Progenitor cell of endocrine pancreas (in vitro differentiated cells): ENCODE measurements around the gene RERE. TPM values are rescaled to one million over a fixed set of nuclear protein-coding genes. Genes with fewer than 3 reads are reported as not detected.

Source experiments
- DNase-seq: peaks from one replicate; pipeline ENCODE4 v3.0.0; 2021; ENCODE audit warnings: low spot score; ENCODE audit not compliant: unreplicated experiment
- H3K27ac Mint-ChIP-seq: 2 replicates; pipeline ENCODE4 v1.8.0; 2021; ENCODE audit warnings: mild to moderate bottlenecking, moderate library complexity, mixed read lengths
- H3K27me3 Mint-ChIP-seq: 2 replicates; pipeline ENCODE4 v1.8.0; 2021; ENCODE audit warnings: mixed read lengths
- H3K36me3 Mint-ChIP-seq: 2 replicates; pipeline ENCODE4 v1.8.0; 2022; ENCODE audit warnings: mixed read lengths; ENCODE audit not compliant: insufficient read depth
- H3K4me1 Mint-ChIP-seq: 2 replicates; pipeline ENCODE4 v1.8.0; 2021; ENCODE audit warnings: low read depth, mixed read lengths
- H3K4me3 Mint-ChIP-seq: 2 replicates; pipeline ENCODE4 v1.8.0; 2021; ENCODE audit warnings: low read depth, mild to moderate bottlenecking, moderate library complexity, mixed read lengths
- H3K9me3 Mint-ChIP-seq: 2 replicates; pipeline ENCODE4 v1.8.0; 2021; ENCODE audit warnings: low read depth, mixed read lengths
- total RNA-seq: library from RNA; stranded (reverse); gene quantifications from 2 replicates; pipeline ENCODE4 v1.2.1, GENCODE V29; 2021
- TF ChIP-seq, protein P1 (sequence below): fragments of 200-600 bp; sonication (generic); IDR thresholded peaks from one replicate; pipeline ENCODE4 v1.5.0; 2021; ENCODE audit warnings: antibody characterized with exemption, mild to moderate bottlenecking; ENCODE audit not compliant: unreplicated experiment

The RERE gene
- total RNA-seq, 1 donor from 2014 or later, result 329 TPM

DNA sequence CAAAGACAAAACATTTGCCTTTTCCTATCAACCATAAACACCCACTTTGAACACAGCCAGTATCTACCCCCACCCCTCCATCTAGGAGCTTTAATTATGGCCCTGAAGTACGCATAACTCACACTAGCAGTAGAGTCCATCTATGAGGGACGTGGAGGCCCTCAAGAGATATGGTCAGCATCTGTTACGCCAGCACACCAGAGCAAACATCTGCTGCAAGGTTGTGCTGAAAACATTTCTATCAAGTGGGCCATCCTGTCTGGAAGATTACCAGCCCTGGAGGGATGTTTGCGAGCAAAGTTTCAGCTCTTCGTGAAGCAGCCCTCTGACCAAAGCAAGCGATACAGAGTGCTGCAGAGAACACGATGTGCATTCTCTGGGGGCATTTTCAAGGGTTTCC, 424.9 kb downstream of the RERE start:
- TF ChIP-seq, protein P1, sequence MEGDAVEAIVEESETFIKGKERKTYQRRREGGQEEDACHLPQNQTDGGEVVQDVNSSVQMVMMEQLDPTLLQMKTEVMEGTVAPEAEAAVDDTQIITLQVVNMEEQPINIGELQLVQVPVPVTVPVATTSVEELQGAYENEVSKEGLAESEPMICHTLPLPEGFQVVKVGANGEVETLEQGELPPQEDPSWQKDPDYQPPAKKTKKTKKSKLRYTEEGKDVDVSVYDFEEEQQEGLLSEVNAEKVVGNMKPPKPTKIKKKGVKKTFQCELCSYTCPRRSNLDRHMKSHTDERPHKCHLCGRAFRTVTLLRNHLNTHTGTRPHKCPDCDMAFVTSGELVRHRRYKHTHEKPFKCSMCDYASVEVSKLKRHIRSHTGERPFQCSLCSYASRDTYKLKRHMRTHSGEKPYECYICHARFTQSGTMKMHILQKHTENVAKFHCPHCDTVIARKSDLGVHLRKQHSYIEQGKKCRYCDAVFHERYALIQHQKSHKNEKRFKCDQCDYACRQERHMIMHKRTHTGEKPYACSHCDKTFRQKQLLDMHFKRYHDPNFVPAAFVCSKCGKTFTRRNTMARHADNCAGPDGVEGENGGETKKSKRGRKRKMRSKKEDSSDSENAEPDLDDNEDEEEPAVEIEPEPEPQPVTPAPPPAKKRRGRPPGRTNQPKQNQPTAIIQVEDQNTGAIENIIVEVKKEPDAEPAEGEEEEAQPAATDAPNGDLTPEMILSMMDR, result no peak
- Mint-ChIP-seq H3K36me3 (peaks cover 17% of the 10 kb centered on the region), H3K9me3 (no peaks in the 10 kb centered on the region), H3K4me1 (peaks cover 29% of the 10 kb centered on the region), H3K27me3 (no peaks in the 10 kb centered on the region), H3K27ac (peak overlapping the region; percentile 4), H3K4me3 (no peak overlapping the region)
- DNase-seq, result no peak

DNA sequence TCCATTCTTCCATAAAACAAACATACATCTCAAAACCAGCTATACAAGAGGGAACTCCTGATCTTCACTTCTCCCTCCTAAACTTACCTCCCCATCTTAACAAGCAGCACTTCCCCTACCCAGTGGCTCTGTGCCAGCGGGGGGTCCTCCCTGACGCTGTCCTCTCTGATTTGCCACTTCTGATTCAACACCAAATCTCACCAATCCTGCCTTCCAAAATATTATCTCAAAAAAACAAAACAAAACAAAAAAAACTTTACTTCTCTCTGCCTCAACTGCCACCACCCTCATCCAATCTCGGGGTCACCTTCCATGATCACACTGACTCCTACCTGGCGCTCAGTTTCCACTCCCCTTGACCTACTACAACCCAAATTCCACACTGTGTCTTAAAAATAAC, 426.7 kb downstream of the RERE start:
- Mint-ChIP-seq H3K27ac (peak overlapping the region; percentile 80), H3K9me3 (no peaks in the 10 kb centered on the region), H3K27me3 (no peaks in the 10 kb centered on the region), H3K4me1 (peaks cover 25% of the 10 kb centered on the region), H3K36me3 (peaks cover 22% of the 10 kb centered on the region), H3K4me3 (no peak overlapping the region)
- DNase-seq, result no peak
- TF ChIP-seq, protein P1, result no peak

DNA sequence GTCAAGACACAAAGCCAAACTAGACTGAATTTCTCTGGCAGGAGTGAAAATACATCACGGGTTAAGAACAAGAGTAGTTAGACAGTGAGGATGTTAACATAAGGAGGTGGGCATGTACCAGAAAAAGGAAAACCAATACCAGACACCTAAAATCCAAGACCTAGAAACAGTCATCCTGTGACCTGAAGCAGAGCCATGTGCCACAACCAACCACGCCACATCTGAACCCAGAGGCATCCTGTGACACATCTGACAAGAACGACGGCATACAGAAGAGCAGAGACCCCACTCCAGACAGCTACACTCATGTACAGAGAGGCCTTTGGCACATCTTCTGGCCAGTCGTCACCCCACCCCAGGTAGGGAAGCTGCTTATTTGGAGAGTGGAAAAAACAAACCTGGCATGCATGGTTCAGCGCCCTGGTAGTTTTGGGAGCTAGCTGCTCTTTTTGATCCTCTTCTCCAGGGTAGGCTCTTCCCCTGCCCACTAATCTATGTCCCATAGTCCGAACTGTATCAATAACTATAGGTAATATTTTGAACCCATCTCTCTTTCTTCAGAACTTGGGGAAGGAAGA, 427.4 kb downstream of the RERE start:
- no peak overlapping the region for H3K4me3 Mint-ChIP-seq
- H3K27ac Mint-ChIP-seq, result peak overlapping the region; percentile 79
- TF ChIP-seq, protein P1, result no peak
- no peak for DNase-seq
- H3K27me3 Mint-ChIP-seq, result no peaks in the 10 kb centered on the region
- H3K36me3 Mint-ChIP-seq, result peaks cover 19% of the 10 kb centered on the region
- H3K9me3 Mint-ChIP-seq, result no peaks in the 10 kb centered on the region
- H3K4me1 Mint-ChIP-seq, result peaks cover 23% of the 10 kb centered on the region

DNA sequence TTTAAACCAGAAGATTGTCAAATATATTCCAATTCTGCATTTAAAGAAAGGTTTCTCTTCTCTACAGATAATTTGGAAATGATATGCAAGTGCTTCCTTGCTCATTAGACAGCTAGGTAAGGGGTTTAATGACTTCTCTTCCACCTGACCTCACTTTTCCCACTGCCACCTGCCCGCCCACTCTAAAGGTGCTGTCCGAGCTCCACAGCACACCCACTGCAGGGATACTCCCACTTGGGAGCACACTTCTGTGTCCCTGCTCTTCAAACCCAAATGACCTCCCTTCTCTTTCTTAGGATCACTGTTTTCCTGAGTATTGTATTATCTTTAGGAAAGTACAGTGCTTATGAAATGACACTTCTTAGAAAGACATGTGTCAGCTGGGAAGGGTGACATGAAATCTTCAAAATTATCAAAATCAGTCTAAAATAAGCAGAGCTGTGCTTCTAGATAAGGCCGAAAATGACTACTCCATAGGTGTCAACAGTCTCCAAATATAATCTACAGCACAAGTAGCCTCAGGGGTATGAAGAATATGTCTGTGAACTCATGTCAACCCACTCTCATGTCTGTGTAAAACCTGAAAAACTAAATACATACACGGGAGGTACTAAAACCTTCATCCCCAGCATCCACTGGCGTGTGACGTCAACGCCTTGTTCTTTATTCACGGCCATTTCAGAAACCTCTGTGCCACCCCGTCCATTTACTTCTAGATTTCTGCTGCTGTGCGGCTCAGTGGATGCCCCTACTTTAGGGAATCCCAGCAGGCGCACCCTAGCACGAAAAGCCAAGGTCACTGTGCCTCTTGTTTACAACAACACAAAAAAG, 428.5 kb downstream of the RERE start:
- Mint-ChIP-seq H3K4me3 (no peak overlapping the region), H3K27me3 (no peaks in the 10 kb centered on the region), H3K9me3 (no peaks in the 10 kb centered on the region), H3K27ac (peak overlapping the region; percentile 79), H3K36me3 (peaks cover 16% of the 10 kb centered on the region), H3K4me1 (peaks cover 22% of the 10 kb centered on the region)
- TF ChIP-seq, protein P1, result no peak
- no peak for DNase-seq

DNA sequence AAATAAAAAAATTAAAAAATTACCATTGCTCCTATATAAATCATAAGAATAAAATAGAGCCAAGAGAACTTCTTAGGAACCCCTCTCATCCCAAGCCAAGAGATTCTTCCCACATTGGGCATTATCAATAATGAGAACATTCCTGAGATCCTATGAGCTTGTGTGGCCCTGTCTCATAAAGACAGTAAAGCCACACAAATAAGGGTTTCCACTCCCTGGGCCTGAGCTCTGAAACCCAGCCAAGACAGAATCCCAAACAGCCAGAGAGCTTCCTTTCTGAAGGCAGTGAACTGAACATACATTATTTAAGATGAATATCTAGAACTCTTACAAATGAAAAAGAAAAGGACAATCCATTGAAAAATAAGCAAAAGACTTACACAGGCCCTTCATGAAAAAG, 431.2 kb downstream of the RERE start:
- Mint-ChIP-seq H3K4me1 (peaks cover 17% of the 10 kb centered on the region), H3K4me3 (no peak overlapping the region), H3K27ac (peak overlapping the region; percentile 84), H3K9me3 (no peaks in the 10 kb centered on the region), H3K27me3 (no peaks in the 10 kb centered on the region), H3K36me3 (peaks cover 15% of the 10 kb centered on the region)
- DNase-seq, result no peak
- TF ChIP-seq, protein P1, result no peak
